Skin epidermis (tissue), 12 donors: ENCODE measurements around the gene RPL37A.

Source experiments
- H3K27ac ChIP-seq, 21 experiments: fragments of 200-600 bp; sonication (generic) in 11 of 21; one replicate each; pipeline ENCODE4 v1.5.0; 2020; ENCODE audit warnings: mild to moderate bottlenecking in 3 of 21, inconsistent platforms in 2 of 21, moderate library complexity in 2 of 21
- H3K4me3 ChIP-seq, 7 experiments: fragments of 200-600 bp; sonication (generic) in 2 of 7; one replicate each; pipeline ENCODE4 v1.5.0; 2020; ENCODE audit warnings: inconsistent platforms in 2 of 7, mild to moderate bottlenecking in 2 of 7, moderate library complexity in 1 of 7

The RPL37A gene

GRCh38 chr2:216539791-216540241 lies 41.2 kb downstream of the RPL37A start:
- no peak overlapping the region for H3K4me3 ChIP-seq
- H3K27ac ChIP-seq = peak overlapping the region in 1 of 21 experiments; percentile 12

GRCh38 chr2:216540920-216541319 lies 42.3 kb downstream of the RPL37A start:
- H3K4me3 ChIP-seq = no peak overlapping the region
- no peak overlapping the region for H3K27ac ChIP-seq

- H3K27ac ChIP-seq = no peak overlapping the region
- H3K4me3 ChIP-seq = no peak overlapping the region
Measured at GRCh38 chr2:216541505-216541904, 42.9 kb downstream of the RPL37A start.

- H3K4me3 ChIP-seq = no peak overlapping the region
- H3K27ac ChIP-seq = no peak overlapping the region
Measured at GRCh38 chr2:216545359-216545758, 46.7 kb downstream of the RPL37A start.

GRCh38 chr2:216546241-216546640 lies 47.6 kb downstream of the RPL37A start:
- H3K27ac ChIP-seq = peak overlapping the region in 2 of 21 experiments; percentile 54
- no peak overlapping the region for H3K4me3 ChIP-seq

- H3K4me3 ChIP-seq = no peak overlapping the region
- H3K27ac ChIP-seq = peak overlapping the region in 6 of 21 experiments; percentile 14 to 70 (median 44)
Measured at GRCh38 chr2:216546641-216547403, 48.2 kb downstream of the RPL37A start.

GRCh38 chr2:216548901-216549331 lies 50.3 kb downstream of the RPL37A start:
- peak overlapping the region in 1 of 21 experiments; percentile 2 for H3K27ac ChIP-seq
- H3K4me3 ChIP-seq = no peak overlapping the region

GRCh38 chr2:216549926-216550690 lies 51.5 kb downstream of the RPL37A start:
- Histone ChIP-seq H3K27ac (no peak overlapping the region), H3K4me3 (no peak overlapping the region)

- peak overlapping the region in 1 of 21 experiments; percentile 23 for H3K27ac ChIP-seq
- H3K4me3 ChIP-seq = no peak overlapping the region
Measured at GRCh38 chr2:216551234-216552068, 52.8 kb downstream of the RPL37A start.

- H3K4me3 ChIP-seq = no peak overlapping the region
- H3K27ac ChIP-seq = no peak overlapping the region
Measured at GRCh38 chr2:216553093-216553478, 54.4 kb downstream of the RPL37A start.
